Esophagus squamous epithelium (tissue), 4 donors: Measurements from ENCODE around the gene KCNC3.

ENCODE experiments used
- POLR2A ChIP-seq, 4 donors: fragments of 450-650 bp; IDR thresholded peaks; one replicate each; pipeline ENCODE4 v1.6.1; 2017; ENCODE audit warnings: antibody characterized with exemption in 4 of 4, mild to moderate bottlenecking in 4 of 4, moderate library complexity in 3 of 4
- TF ChIP-seq, protein P1 (sequence below), 6 experiments: fragments of 450-650 bp in 4 of 6; fragments of 200-600 bp in 2 of 6; sonication (generic) in 2 of 6; IDR thresholded peaks; one replicate each; pipeline ENCODE4 v1.5.1; 2016 to 2019; ENCODE audit warnings: antibody characterized with exemption in 6 of 6, mild to moderate bottlenecking in 4 of 6, moderate library complexity in 4 of 6

DNA sequence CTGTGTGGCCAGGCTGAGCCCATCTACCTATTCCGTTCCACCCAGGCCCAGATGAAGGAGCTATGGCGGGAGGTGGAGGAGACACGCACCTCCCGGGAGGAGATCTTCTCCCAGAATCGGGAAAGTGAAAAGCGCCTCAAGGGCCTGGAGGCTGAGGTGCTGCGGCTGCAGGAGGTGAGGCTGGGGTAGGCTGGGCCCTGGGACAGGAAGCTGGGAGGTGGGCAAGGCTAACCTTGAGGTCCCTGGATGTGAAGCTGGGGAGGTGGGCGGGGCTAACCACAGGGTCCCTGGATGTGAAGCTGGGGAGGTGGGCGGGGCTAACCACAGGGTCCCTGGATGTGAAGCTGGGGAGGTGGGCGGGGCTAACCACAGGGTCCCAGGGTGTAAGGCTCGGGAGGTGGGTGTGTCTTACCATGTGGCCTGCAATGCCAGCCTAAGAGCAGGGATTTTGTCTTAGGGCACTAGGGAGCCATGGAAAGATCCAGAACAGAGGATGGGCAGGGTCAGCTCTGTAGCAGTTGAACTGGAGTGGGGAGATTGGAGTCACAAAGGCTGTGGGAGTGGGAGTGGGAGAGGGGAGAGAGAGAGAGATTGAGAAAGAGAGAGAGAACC lies 36.9 kb downstream of the KCNC3 start:
- TF ChIP-seq, protein P1, sequence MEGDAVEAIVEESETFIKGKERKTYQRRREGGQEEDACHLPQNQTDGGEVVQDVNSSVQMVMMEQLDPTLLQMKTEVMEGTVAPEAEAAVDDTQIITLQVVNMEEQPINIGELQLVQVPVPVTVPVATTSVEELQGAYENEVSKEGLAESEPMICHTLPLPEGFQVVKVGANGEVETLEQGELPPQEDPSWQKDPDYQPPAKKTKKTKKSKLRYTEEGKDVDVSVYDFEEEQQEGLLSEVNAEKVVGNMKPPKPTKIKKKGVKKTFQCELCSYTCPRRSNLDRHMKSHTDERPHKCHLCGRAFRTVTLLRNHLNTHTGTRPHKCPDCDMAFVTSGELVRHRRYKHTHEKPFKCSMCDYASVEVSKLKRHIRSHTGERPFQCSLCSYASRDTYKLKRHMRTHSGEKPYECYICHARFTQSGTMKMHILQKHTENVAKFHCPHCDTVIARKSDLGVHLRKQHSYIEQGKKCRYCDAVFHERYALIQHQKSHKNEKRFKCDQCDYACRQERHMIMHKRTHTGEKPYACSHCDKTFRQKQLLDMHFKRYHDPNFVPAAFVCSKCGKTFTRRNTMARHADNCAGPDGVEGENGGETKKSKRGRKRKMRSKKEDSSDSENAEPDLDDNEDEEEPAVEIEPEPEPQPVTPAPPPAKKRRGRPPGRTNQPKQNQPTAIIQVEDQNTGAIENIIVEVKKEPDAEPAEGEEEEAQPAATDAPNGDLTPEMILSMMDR (IDR thresholded peaks at IDR 0.05) = no peak
- TF ChIP-seq POLR2A (IDR thresholded peaks at IDR 0.05) = no peak
